H9 (cell line): ENCODE data around the gene CMTM7. TPM values are rescaled to one million over a fixed set of nuclear protein-coding genes. Genes with fewer than 3 reads are reported as not detected.

Source experiments
- DNase-seq: peaks from one replicate; pipeline ENCODE4 v3.0.0-alpha.2; 2017
- H2AFZ ChIP-seq: one replicate; pipeline ENCODE4 v1.6.1; 2013; ENCODE audit warnings: mild to moderate bottlenecking, low read length, control low read depth, moderate library complexity
- H2AK5ac ChIP-seq: 2 replicates; pipeline ENCODE4 v1.6.1; 2013; ENCODE audit warnings: low read length, control low read depth, mixed read lengths; ENCODE audit not compliant: insufficient read length
- H2BK120ac ChIP-seq: one replicate; pipeline ENCODE4 v1.6.1; 2013; ENCODE audit warnings: low read depth, mild to moderate bottlenecking, low read length, control low read depth, inconsistent platforms; ENCODE audit not compliant: poor library complexity, severe bottlenecking
- H2BK12ac ChIP-seq: 2 replicates; pipeline ENCODE4 v1.6.1; 2013; ENCODE audit warnings: low read length, control low read depth, mixed read lengths, low read depth; ENCODE audit not compliant: insufficient read length
- H2BK15ac ChIP-seq: 2 replicates; pipeline ENCODE4 v1.6.1; 2013; ENCODE audit warnings: low read depth, low read length, control low read depth
- H2BK20ac ChIP-seq: one replicate; pipeline ENCODE4 v1.6.1; 2013; ENCODE audit warnings: low read depth, mild to moderate bottlenecking, low read length, control low read depth, inconsistent platforms; ENCODE audit not compliant: poor library complexity, severe bottlenecking
- H2BK5ac ChIP-seq: 2 replicates; pipeline ENCODE4 v1.6.1; 2013; ENCODE audit warnings: low read length, control low read depth, mixed read lengths; ENCODE audit not compliant: insufficient read length
- H3K14ac ChIP-seq: 2 replicates; pipeline ENCODE4 v1.6.1; 2013; ENCODE audit warnings: low read length, control low read depth; ENCODE audit not compliant: insufficient read depth
- H3K18ac ChIP-seq: 2 replicates; pipeline ENCODE4 v1.6.1; 2013; ENCODE audit warnings: low read depth, mild to moderate bottlenecking, mixed read lengths, low read length, control low read depth; ENCODE audit not compliant: insufficient read length
- H3K23ac ChIP-seq: 2 replicates; pipeline ENCODE4 v1.6.1; 2013; ENCODE audit warnings: low read length, control low read depth, mixed read lengths, low read depth; ENCODE audit not compliant: insufficient read length
- H3K23me2 ChIP-seq: 2 replicates; pipeline ENCODE4 v1.6.1; 2013; ENCODE audit warnings: low read depth, mild to moderate bottlenecking, mixed read lengths, low read length, control low read depth; ENCODE audit not compliant: insufficient read length, poor library complexity, severe bottlenecking
- H3K27ac ChIP-seq: 2 replicates; pipeline ENCODE4 v1.5.1; 2013; ENCODE audit warnings: low read length, control low read depth, mixed read lengths, low read depth; ENCODE audit not compliant: insufficient read length
- H3K27me3 ChIP-seq: 2 replicates; pipeline ENCODE4 v1.6.1; 2013; ENCODE audit warnings: low read length, control low read depth, inconsistent platforms; ENCODE audit not compliant: insufficient read depth
- H3K4ac ChIP-seq: 2 replicates; pipeline ENCODE4 v1.6.1; 2013; ENCODE audit warnings: low read depth, mild to moderate bottlenecking, control low read depth, inconsistent platforms, low read length, moderate library complexity
- H3K4me1 ChIP-seq: 2 replicates; pipeline ENCODE4 v1.6.1; 2013; ENCODE audit warnings: low read length, control low read depth, inconsistent platforms; ENCODE audit not compliant: insufficient read depth
- H3K4me2 ChIP-seq: 2 replicates; pipeline ENCODE4 v1.6.1; 2013; ENCODE audit warnings: low read length, control low read depth, mixed read lengths; ENCODE audit not compliant: insufficient read length, insufficient read depth
- H3K56ac ChIP-seq: 2 replicates; pipeline ENCODE4 v1.6.1; 2013; ENCODE audit warnings: low read depth, mild to moderate bottlenecking, mixed read lengths, low read length, control low read depth; ENCODE audit not compliant: insufficient read length
- H3K79me1 ChIP-seq: 2 replicates; pipeline ENCODE4 v1.6.1; 2013; ENCODE audit warnings: low read depth, mild to moderate bottlenecking, moderate library complexity, low read length, control low read depth, inconsistent platforms; ENCODE audit not compliant: insufficient read depth, poor library complexity, severe bottlenecking
- H3K79me2 ChIP-seq: 2 replicates; pipeline ENCODE4 v1.6.1; 2013; ENCODE audit warnings: low read length, control low read depth, inconsistent platforms; ENCODE audit not compliant: insufficient read depth
- H3K9ac ChIP-seq: 2 replicates; pipeline ENCODE4 v1.6.1; 2013; ENCODE audit warnings: low read length, control low read depth, mixed read lengths; ENCODE audit not compliant: insufficient read length; ENCODE audit errors: extremely low read depth
- H3K9me3 ChIP-seq: one replicate; pipeline ENCODE4 v1.6.1; 2013; ENCODE audit warnings: low read depth, low read length, inconsistent platforms; ENCODE audit not compliant: control insufficient read depth
- H3T11ph ChIP-seq: one replicate; pipeline ENCODE4 v1.6.1; 2013; ENCODE audit warnings: mild to moderate bottlenecking, low read length, control low read depth, inconsistent platforms
- H4K20me1 ChIP-seq: one replicate; pipeline ENCODE4 v1.6.1; 2013; ENCODE audit not compliant: control insufficient read depth, insufficient read length, insufficient read depth
- H4K5ac ChIP-seq: 2 replicates; pipeline ENCODE4 v1.6.1; 2013; ENCODE audit warnings: low read depth, mild to moderate bottlenecking, mixed read lengths, low read length, control low read depth; ENCODE audit not compliant: insufficient read length
- H4K8ac ChIP-seq: replicated peaks from 2 replicates; pipeline ENCODE4 v1.6.1; 2013; ENCODE audit warnings: low read length, control low read depth, mixed read lengths, low read depth; ENCODE audit not compliant: insufficient read length
- H4K91ac ChIP-seq: 2 replicates; pipeline ENCODE4 v1.6.1; 2013; ENCODE audit warnings: low read depth, mild to moderate bottlenecking, moderate library complexity, mixed read lengths, low read length, control low read depth; ENCODE audit not compliant: insufficient read length
- H3K27ac Mint-ChIP-seq, 3 experiments: 2 replicates in 2 of 3; 3 replicates in 1 of 3; pipeline ENCODE4 v1.8.0; 2020 to 2021; ENCODE audit warnings: mixed read lengths in 3 of 3, mild to moderate bottlenecking in 1 of 3, moderate library complexity in 1 of 3
- H3K27me3 Mint-ChIP-seq: 2 replicates; pipeline ENCODE4 v1.8.0; 2021; ENCODE audit warnings: low read depth, mild to moderate bottlenecking, moderate library complexity, mixed read lengths
- H3K36me3 Mint-ChIP-seq, 3 experiments: 2 replicates in 2 of 3; 3 replicates in 1 of 3; pipeline ENCODE4 v1.8.0; 2020 to 2021; ENCODE audit warnings: low read depth in 3 of 3, mixed read lengths in 3 of 3; ENCODE audit not compliant: insufficient read depth in 1 of 3
- H3K4me1 Mint-ChIP-seq, 2 experiments: 2 replicates each; pipeline ENCODE4 v1.8.0; 2020; ENCODE audit warnings: mixed read lengths in 2 of 2
- H3K4me3 Mint-ChIP-seq, 2 experiments: 2 replicates in 1 of 2; 3 replicates in 1 of 2; pipeline ENCODE4 v1.8.0; 2020 to 2021; ENCODE audit warnings: mild to moderate bottlenecking in 2 of 2, mixed read lengths in 2 of 2, moderate library complexity in 1 of 2
- H3K9me3 Mint-ChIP-seq, 2 experiments: 2 replicates in 1 of 2; 3 replicates in 1 of 2; pipeline ENCODE4 v1.8.0; 2020; ENCODE audit warnings: mild to moderate bottlenecking in 2 of 2, mixed read lengths in 2 of 2, moderate library complexity in 1 of 2
- WGBS: extraction: QIAGEN DNeasy Blood & Tissue Kit; methylation state at CpG from one replicate; pipeline ENCODE4 v1.1.7; 2013; ENCODE audit warnings: missing lambda C conversion rate, low lambda C conversion rate, mixed read lengths; ENCODE audit not compliant: insufficient read length; ENCODE audit errors: extremely low coverage; 5-methylcytosine and 5-hydroxymethylcytosine counted together
- total RNA-seq: library from RNA; stranded (reverse); gene quantifications from 2 replicates; pipeline ENCODE4 v1.2.1, GENCODE V29; 2021
- TF ChIP-seq, protein P1 (sequence below): fragments of 200-600 bp; sonication (generic); conservative IDR thresholded peaks from 3 replicates; pipeline ENCODE4 v1.8.0; 2021; ENCODE audit warnings: antibody characterized with exemption, mild to moderate bottlenecking

CMTM7 gene
- total RNA-seq, 1 experiment from 2014 or later: 23.9 TPM

DNA sequence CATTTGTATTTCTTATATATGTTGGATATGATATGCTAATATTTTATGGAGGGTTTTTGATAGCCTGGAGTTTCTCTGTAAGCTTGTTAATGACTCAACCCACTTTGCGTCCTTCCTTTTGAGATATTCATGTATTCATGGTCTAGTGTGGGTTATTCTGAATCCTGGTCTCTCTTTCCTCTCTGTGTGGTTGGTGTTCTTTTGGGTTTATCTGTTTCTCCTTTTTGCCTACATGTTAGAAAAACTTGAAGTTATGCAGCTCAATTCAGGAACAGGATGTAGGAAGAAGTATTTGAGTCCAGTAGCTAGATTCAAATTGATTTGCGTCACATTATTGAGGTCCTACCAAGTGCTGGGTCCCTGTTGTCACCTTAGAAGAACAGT is 28.1 kb downstream of the CMTM7 start:
- Mint-ChIP-seq H3K36me3 (peaks cover 13 to 19% (median 13%) of the 10 kb centered on the region in 3 experiments), H3K4me1 (peaks cover 33 to 36% of the 10 kb centered on the region in 2 experiments), H3K27me3 (no peaks in the 10 kb centered on the region; the same call in 1 of the 2 replicates), H3K9me3 (peaks cover 15 to 16% of the 10 kb centered on the region in 2 experiments), H3K4me3 (no peak overlapping the region), H3K27ac (peak overlapping the region; percentile 34 to 81 (median 62); a peak in 6 of 7 replicates)
- H4K8ac ChIP-seq: no peak overlapping the region
- H4K5ac ChIP-seq: no peak overlapping the region
- no peaks in the 10 kb centered on the region for H3K9me3 ChIP-seq
- H2AFZ ChIP-seq: no peak overlapping the region
- no peak overlapping the region for H3K23ac ChIP-seq
- no peak overlapping the region for H3K56ac ChIP-seq
- WGBS: no CpG with 5 or more reads among the region's 2 CpGs
- no peak overlapping the region for H4K91ac ChIP-seq
- no peak overlapping the region for H3T11ph ChIP-seq
- TF ChIP-seq, protein P1, sequence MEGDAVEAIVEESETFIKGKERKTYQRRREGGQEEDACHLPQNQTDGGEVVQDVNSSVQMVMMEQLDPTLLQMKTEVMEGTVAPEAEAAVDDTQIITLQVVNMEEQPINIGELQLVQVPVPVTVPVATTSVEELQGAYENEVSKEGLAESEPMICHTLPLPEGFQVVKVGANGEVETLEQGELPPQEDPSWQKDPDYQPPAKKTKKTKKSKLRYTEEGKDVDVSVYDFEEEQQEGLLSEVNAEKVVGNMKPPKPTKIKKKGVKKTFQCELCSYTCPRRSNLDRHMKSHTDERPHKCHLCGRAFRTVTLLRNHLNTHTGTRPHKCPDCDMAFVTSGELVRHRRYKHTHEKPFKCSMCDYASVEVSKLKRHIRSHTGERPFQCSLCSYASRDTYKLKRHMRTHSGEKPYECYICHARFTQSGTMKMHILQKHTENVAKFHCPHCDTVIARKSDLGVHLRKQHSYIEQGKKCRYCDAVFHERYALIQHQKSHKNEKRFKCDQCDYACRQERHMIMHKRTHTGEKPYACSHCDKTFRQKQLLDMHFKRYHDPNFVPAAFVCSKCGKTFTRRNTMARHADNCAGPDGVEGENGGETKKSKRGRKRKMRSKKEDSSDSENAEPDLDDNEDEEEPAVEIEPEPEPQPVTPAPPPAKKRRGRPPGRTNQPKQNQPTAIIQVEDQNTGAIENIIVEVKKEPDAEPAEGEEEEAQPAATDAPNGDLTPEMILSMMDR: no peak
- H2BK120ac ChIP-seq: no peak overlapping the region
- H3K27me3 ChIP-seq: no peaks in the 10 kb centered on the region
- no peak for DNase-seq
- no peak overlapping the region for H3K9ac ChIP-seq
- H3K23me2 ChIP-seq: no peaks in the 10 kb centered on the region
- H3K79me1 ChIP-seq: no peaks in the 10 kb centered on the region
- no peaks in the 10 kb centered on the region for H3K79me2 ChIP-seq
- H2BK15ac ChIP-seq: no peak overlapping the region
- H3K27ac ChIP-seq: peak overlapping the region; percentile 59
- H3K4ac ChIP-seq: no peak overlapping the region
- H2BK12ac ChIP-seq: no peak overlapping the region
- H2BK20ac ChIP-seq: no peak overlapping the region
- no peak overlapping the region; the same call in 1 of the 2 replicates for H3K14ac ChIP-seq
- no peak overlapping the region for H2BK5ac ChIP-seq
- no peaks in the 10 kb centered on the region for H4K20me1 ChIP-seq
- peaks cover 5% of the 10 kb centered on the region; the same call in 1 of the 2 replicates for H3K4me1 ChIP-seq
- peak overlapping the region; percentile 18 for H3K18ac ChIP-seq
- H2AK5ac ChIP-seq: no peak overlapping the region
- no peak overlapping the region for H3K4me2 ChIP-seq
